Activated naive CD8-positive, alpha-beta T cell (primary cell): ENCODE data around the gene ALG9.

Experiments
- H3K27ac Mint-ChIP-seq: one replicate; pipeline ENCODE4 v1.8.0; 2021; ENCODE audit warnings: mixed read lengths
- H3K27me3 Mint-ChIP-seq: one replicate; pipeline ENCODE4 v1.8.0; 2021; ENCODE audit warnings: mixed read lengths
- H3K36me3 Mint-ChIP-seq: one replicate; pipeline ENCODE4 v1.8.0; 2021; ENCODE audit warnings: mixed read lengths
- H3K4me1 Mint-ChIP-seq: one replicate; pipeline ENCODE4 v1.8.0; 2021; ENCODE audit warnings: low read depth, mixed read lengths
- H3K4me3 Mint-ChIP-seq: one replicate; pipeline ENCODE4 v1.8.0; 2021; ENCODE audit warnings: mild to moderate bottlenecking, mixed read lengths
- H3K9me3 Mint-ChIP-seq: one replicate; pipeline ENCODE4 v1.8.0; 2021; ENCODE audit warnings: low read depth, mixed read lengths

The ALG9 gene

DNA sequence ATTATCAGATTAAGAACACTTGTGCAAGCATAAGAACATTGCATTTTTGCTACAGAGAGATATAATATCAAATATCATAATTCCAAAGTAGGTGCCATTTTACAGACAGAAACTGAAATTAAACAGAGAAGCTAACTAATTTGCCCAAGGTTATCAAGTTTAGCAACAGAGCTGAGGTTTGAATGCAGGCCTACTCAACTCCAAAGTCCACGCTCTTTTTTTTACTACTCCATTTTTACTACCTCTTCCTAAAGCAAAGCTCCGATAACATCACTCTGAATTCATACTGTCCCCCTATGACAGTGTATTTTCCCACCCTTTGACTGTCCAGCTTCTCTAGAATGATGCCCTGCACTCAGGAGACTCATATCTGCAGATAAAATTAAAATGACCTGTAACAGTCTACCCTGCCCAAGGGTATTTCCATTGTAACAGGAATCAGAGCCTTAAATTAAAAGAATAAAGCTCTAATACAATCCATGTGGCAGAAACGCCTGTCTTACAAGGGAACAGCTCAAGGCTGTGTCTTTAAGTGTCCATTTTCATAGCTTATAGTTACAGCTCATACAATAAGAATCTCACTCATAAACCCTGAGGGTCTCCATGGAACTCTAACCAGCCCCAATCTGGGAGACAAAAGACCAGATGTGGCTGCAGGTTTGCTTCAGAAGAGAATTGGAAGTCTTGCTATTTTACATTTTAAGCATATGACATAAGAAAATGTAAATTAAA is 36.8 kb downstream of the ALG9 start:
- Mint-ChIP-seq H3K9me3 (no peaks in the 10 kb centered on the region), H3K36me3 (peaks cover 17% of the 10 kb centered on the region), H3K27ac (no peak overlapping the region), H3K4me3 (no peak overlapping the region), H3K27me3 (no peaks in the 10 kb centered on the region), H3K4me1 (peaks cover under 1% of the 10 kb centered on the region)

DNA sequence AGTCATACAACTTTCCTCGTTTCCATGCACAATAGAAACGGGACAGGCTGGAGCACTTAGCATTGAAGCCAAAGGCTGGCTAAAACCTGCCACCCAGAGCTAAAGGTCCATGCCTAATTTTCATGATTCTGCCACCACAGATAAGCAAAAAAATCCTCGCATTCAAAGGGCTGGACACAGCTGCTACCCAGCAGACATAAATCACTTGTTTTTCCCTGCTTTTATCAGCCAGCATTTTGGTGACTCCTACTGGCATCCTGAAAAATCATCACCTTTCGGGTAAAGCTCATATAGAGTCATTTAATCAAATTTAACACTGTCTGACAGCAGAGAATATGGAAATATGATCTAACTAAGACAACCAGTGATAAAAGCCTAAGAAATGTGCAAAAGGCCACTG is 37.9 kb downstream of the ALG9 start:
- H3K27me3 Mint-ChIP-seq = no peaks in the 10 kb centered on the region
- H3K27ac Mint-ChIP-seq = no peak overlapping the region
- H3K4me1 Mint-ChIP-seq = peaks cover 9% of the 10 kb centered on the region
- H3K36me3 Mint-ChIP-seq = peaks cover 20% of the 10 kb centered on the region
- H3K4me3 Mint-ChIP-seq = no peak overlapping the region
- no peaks in the 10 kb centered on the region for H3K9me3 Mint-ChIP-seq

DNA sequence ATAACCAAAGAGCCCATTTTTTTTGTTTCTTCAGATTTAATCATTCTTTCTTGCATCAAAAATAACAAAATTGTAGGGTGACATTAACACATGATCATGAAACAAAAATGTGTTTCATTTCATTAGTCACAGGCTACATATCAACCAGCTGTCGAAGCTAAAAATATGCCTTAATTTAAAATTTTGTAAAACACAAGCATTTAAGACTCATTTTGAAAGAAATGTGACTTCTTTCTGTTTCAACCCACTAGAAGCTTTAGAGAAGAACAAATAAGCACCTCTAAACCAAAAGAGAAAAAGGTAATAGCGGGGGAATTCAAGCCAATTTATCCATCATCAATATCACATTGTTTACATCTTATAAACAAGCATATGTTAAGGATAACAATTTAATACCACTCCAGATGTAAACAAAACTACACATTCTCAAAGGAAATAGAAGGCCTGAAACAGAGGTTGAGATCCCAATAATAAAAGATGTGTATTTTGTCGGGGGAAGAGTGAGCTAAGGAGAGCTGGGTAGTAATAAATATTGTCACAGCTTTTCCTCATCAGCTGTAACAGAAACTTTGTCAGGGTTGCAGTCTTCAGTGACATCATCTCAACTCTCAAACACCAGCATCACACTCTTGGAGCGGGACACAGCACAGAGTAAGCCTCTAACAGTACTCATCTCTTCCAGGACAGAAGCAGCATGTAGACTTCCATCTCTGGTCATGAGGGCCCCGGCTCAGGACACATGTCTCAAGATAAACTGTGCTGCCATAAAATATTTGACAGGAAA is 42.0 kb downstream of the ALG9 start:
- no peak overlapping the region for H3K4me3 Mint-ChIP-seq
- no peaks in the 10 kb centered on the region for H3K9me3 Mint-ChIP-seq
- peaks cover 12% of the 10 kb centered on the region for H3K36me3 Mint-ChIP-seq
- peak overlapping the region; percentile 28 for H3K27ac Mint-ChIP-seq
- no peaks in the 10 kb centered on the region for H3K27me3 Mint-ChIP-seq
- peaks cover 9% of the 10 kb centered on the region for H3K4me1 Mint-ChIP-seq

DNA sequence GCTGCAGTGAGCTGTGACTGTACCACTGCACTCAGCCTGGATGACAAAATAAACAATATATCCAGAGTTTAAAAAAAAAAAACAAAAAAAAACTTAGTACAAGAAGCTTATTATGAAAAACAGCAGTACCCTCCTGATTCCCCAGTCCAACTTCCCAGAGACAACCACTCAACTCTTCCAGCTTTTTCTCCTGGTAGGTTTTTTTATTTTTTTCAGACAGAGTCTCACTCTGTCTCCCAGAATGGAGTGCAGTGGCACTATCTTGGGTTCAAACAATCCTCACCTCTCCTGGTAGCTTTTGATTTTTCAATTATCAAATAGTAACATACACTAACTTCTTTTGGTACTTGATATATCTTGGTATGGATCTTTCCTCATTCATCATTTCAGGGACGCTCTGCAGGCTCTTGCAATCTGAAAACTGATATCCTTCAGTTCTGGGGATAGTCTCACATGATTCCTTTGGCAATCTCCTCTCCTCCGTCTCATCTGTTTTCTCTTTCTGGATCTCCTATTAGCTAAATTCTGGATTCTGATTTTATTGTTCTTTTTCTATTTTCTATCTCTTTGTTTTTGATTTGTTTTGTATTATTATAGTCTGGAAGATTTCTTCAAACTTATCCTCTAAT is 44.9 kb downstream of the ALG9 start:
- H3K27me3 Mint-ChIP-seq = no peaks in the 10 kb centered on the region
- no peak overlapping the region for H3K27ac Mint-ChIP-seq
- peaks cover 9% of the 10 kb centered on the region for H3K4me1 Mint-ChIP-seq
- H3K9me3 Mint-ChIP-seq = no peaks in the 10 kb centered on the region
- peaks cover 10% of the 10 kb centered on the region for H3K36me3 Mint-ChIP-seq
- H3K4me3 Mint-ChIP-seq = no peak overlapping the region

DNA sequence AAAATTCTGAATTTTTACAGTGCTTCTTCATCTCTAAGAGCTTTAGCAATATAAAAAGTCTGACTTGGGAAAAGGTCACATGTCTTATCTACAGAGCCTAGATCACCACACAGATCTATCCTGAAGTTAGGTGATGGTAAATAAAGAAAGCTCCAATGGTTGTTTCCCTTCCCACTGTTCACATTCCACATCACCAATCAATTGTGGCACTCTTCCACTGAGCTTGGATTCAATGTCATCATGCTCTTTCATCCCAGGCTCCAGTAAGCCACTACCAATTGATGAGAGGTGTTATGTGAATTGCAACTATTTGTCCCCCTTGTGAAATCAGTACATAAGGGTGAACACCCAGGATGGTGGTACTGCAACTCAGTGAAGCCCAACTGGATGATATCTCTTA is 47.8 kb downstream of the ALG9 start:
- Mint-ChIP-seq H3K4me3 (no peak overlapping the region), H3K4me1 (no peaks in the 10 kb centered on the region), H3K36me3 (peaks cover 12% of the 10 kb centered on the region), H3K9me3 (no peaks in the 10 kb centered on the region), H3K27ac (no peak overlapping the region), H3K27me3 (no peaks in the 10 kb centered on the region)

DNA sequence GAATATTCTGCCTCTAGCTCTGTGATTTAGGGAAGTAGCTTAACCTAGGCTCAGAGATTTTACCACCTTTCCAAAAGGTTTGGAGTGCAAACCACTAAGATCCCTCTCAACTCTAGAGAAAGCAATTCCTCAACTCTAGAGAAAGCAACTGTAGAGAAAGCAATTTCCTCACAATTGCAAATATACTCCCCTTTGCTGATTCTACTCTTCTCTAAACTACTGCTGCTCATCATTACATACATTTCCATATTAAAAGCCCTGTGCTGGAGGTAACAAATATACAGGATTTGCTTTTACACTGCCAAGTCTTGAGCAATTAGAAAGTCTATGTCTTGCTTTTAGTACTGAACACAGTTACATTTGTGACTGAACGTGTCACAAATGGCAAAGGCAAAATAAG is 48.2 kb downstream of the ALG9 start:
- H3K9me3 Mint-ChIP-seq = no peaks in the 10 kb centered on the region
- no peak overlapping the region for H3K27ac Mint-ChIP-seq
- H3K4me1 Mint-ChIP-seq = no peaks in the 10 kb centered on the region
- H3K4me3 Mint-ChIP-seq = no peak overlapping the region
- H3K36me3 Mint-ChIP-seq = peaks cover 10% of the 10 kb centered on the region
- H3K27me3 Mint-ChIP-seq = no peaks in the 10 kb centered on the region

DNA sequence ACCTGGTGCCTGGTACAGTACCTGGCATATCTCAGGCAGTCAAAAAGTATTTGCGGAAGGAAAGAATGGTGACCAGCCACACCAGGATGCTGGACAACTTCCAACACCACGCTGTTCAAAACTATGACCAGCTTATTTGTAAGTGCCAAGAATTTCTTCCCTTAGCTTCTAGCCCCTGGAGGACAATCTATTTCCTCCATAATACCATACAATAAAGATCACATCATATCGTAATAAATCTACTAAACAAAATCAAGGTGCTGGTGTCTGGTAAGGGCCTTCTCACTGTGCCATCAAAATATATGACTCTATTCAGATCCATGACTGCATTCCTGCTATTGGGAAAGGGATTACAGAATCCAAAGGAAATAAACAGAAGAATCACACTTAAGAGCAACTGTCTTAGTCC is 51.5 kb downstream of the ALG9 start:
- H3K36me3 Mint-ChIP-seq = peaks cover 16% of the 10 kb centered on the region
- H3K27ac Mint-ChIP-seq = no peak overlapping the region
- no peaks in the 10 kb centered on the region for H3K9me3 Mint-ChIP-seq
- H3K4me1 Mint-ChIP-seq = peaks cover 2% of the 10 kb centered on the region
- no peaks in the 10 kb centered on the region for H3K27me3 Mint-ChIP-seq
- no peak overlapping the region for H3K4me3 Mint-ChIP-seq

DNA sequence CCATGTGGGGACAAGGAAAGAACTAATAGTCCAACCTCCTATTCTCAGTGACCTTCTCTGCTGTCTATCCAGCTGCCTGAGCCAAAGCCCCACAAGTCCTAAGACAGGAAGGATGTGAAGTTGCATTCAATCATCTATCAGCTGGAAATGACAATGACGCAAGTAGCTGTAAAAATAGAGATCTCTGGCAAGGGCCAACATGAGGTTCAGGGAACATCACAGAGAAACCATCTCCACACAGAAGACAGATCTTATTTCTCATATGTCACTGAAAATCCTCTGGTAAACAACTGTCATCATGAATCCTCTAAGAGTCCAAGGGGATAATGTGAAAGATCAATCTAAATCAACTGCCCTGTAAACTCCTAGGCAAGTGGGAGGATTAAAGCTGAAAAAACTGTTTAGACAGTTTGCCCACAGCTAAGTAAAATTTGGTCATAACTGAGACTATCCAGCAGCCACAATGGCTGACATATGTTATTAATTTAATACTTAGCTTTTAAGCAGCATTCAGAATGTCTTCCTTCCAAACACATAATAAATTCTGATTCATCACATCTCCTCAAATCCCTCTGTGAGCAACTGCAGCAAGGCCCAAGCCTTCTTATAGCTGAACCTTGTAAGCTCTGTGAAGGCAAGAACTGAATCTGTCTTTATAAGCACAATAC is 52.1 kb downstream of the ALG9 start:
- Mint-ChIP-seq H3K27me3 (no peaks in the 10 kb centered on the region), H3K36me3 (peaks cover 16% of the 10 kb centered on the region), H3K4me1 (peaks cover 2% of the 10 kb centered on the region), H3K27ac (no peak overlapping the region), H3K9me3 (no peaks in the 10 kb centered on the region), H3K4me3 (no peak overlapping the region)

DNA sequence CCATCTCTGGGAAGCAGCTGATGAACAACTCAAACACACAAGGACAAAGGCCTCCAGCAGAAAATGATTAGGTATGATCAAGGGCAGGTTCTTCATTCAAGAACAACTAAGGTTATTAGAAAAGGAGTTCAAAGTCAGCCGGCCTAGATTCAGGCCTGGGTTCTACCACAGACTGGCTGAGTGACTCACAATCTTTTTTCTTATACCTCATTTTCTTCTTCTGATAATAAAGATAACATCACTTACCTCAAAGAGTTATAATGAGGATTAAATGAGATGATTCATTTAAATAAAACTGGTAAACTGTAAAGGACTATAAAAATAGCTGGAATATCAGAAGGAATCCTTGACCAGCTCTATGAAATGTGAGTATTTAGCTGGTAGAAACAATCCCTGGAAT is 55.9 kb downstream of the ALG9 start:
- Mint-ChIP-seq H3K36me3 (peaks cover 16% of the 10 kb centered on the region), H3K27me3 (no peaks in the 10 kb centered on the region), H3K4me1 (peaks cover 2% of the 10 kb centered on the region), H3K9me3 (no peaks in the 10 kb centered on the region), H3K27ac (no peak overlapping the region), H3K4me3 (no peak overlapping the region)

DNA sequence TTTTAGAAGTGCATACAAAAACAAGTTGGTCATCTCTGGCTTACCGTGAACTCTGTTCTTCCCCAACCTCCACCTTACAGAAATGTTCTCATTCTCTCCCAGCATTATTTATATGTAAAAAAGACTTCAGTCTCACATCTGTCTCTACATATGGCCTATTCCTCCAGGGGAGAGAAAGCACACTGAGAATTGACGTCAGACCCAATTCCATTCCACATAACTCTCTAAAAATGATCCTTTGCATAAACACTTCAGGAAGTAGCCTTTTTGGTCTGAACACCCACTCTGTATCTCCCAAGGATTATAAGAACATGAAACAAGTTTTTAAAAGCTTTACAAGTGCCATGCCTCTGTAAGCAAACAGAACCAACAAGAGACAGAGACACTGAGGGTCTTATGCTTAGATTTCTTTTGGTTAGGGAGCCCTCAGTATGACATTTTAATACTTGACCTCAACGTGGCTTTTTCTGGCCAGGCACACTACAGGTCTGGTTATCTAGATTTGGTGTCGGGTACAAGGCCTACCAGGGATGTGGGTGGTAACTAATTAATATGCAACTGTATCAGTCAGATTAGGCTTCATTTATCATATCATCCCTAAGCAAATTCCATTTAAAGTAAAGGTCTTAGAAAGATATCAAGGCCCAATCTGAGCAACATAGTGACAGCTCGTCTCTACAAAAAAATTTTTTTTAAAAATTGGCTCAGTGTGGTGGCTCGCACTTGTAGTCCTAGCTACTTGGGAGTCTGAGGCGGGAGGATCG is 56.6 kb downstream of the ALG9 start:
- Mint-ChIP-seq H3K27me3 (no peaks in the 10 kb centered on the region), H3K4me3 (no peak overlapping the region), H3K27ac (no peak overlapping the region), H3K36me3 (peaks cover 13% of the 10 kb centered on the region), H3K9me3 (no peaks in the 10 kb centered on the region), H3K4me1 (peaks cover 2% of the 10 kb centered on the region)

DNA sequence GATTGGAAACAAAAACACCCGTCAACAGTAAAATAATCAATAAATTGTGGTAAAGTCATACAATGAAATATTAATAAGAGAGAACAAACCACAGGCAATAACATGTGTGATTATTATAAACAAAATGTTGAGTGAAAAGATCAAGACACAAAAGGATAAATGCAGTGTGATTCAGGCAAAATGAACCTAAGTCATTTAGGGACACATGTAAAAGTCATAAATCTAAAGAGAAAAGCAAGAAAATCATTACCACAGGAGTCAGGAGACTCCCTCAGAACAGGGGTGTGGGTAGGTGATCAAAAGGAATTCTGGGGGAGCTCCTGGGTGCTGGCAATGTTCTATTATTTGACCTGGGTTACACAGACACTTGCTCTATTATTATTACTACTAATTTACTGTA is 57.3 kb downstream of the ALG9 start:
- peaks cover 2% of the 10 kb centered on the region for H3K4me1 Mint-ChIP-seq
- peaks cover 13% of the 10 kb centered on the region for H3K36me3 Mint-ChIP-seq
- H3K27me3 Mint-ChIP-seq = no peaks in the 10 kb centered on the region
- H3K27ac Mint-ChIP-seq = no peak overlapping the region
- H3K9me3 Mint-ChIP-seq = no peaks in the 10 kb centered on the region
- no peak overlapping the region for H3K4me3 Mint-ChIP-seq

DNA sequence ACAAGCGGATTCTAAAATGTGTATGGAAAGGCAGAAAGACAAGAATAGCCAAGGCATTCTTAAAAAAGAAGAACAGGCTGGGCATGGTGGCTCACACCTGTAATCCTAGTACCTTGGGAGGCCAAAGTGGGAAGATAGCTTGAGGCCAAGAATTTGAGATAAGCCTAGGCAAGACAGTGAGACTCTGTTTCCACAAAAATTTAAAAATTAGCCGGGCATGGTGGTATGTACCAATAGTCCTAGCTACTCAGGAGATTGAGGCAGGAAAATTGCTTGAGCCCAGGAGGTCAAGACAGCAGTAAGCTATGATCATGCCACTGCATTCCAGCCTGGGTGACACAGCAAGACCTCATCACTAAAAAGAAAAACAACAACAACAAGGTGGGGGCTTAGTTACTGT is 59.2 kb downstream of the ALG9 start:
- Mint-ChIP-seq H3K36me3 (peaks cover 12% of the 10 kb centered on the region), H3K27me3 (no peaks in the 10 kb centered on the region), H3K9me3 (no peaks in the 10 kb centered on the region), H3K4me3 (no peak overlapping the region), H3K4me1 (peaks cover 2% of the 10 kb centered on the region), H3K27ac (no peak overlapping the region)

DNA sequence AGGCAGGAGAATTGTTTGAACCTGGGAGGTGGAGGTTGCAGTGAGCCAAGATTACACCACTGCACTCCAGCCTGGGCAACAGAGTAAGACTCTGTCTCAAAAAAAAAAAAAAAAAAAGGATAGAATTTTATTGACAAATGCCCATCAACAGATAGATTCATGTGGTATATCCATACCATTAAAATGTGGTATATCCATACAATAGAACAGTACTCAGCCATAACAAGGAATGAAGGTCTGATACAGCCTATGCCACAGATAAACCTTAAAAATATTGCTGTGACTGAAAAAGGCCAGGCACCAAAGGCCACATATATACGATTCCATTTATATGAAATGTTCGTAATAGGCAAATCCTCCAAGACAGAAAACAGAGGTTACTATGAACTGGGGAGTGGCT is 59.9 kb downstream of the ALG9 start:
- Mint-ChIP-seq H3K27ac (no peak overlapping the region), H3K27me3 (no peaks in the 10 kb centered on the region), H3K36me3 (peaks cover 14% of the 10 kb centered on the region)

DNA sequence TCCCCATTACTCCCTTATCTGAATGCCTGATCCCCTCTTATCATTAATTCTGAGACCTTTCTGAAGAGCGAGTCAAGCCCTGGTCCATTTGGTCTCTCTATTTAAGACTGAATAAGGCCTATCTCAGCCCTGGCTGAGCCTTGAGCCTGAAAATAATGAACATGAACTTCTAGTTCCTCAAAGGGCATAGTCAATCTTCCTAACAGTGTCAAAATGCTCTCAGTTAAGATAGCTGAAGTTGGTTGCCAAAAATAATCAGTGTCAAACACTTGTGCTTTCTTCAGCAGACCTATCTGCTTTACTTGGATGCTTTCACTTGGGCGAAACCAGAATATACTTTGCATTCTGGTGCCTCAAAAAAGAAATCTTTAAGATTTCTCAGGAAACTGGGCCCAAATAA is 62.5 kb downstream of the ALG9 start:
- Mint-ChIP-seq H3K27ac (no peak overlapping the region), H3K27me3 (no peaks in the 10 kb centered on the region), H3K4me3 (no peak overlapping the region), H3K9me3 (no peaks in the 10 kb centered on the region), H3K36me3 (peaks cover 15% of the 10 kb centered on the region), H3K4me1 (no peaks in the 10 kb centered on the region)

More for the DNA sequence above, 59.9 kb downstream of the ALG9 start:
- no peaks in the 10 kb centered on the region for H3K9me3 Mint-ChIP-seq
- H3K4me3 Mint-ChIP-seq = no peak overlapping the region
- no peaks in the 10 kb centered on the region for H3K4me1 Mint-ChIP-seq
